ENCODE data around the gene WDR20. TPM values are rescaled to one million over a fixed set of nuclear protein-coding genes. Genes with fewer than 3 reads are reported as not detected.

The WDR20 gene
- total RNA-seq, 2 experiments from 2014 or later, result 13.3 to 31.0 TPM

DNA sequence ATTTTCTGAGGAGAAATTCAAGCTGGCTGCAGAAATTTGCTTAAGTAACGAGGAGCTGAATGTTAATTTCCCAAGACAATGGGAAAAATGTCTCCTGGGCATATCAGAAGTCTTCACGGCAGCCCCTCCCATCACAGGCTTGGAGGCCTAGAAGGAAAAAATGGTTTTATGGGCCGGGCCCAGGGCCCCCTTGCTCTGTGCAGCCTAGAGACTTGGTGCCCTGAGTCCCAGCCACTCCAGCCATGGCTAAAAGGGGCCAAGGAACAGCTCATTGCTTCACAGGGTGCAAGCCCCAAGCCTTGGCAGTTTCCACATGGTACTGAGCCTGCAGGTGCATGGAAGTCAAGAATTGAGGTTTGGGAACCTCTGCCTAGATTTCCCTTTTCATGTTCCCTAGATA lies 28.6 kb upstream of the WDR20 start:
- CTCF ChIA-PET (ENCODE audit: unreplicated experiment), result no interaction called here
- POLR2A ChIA-PET, result interaction anchor here (1.2 kb wide), 1 partner anchor 15 kb away, joined by 3 read pairs; no protein-coding TSS in a partner anchor

DNA sequence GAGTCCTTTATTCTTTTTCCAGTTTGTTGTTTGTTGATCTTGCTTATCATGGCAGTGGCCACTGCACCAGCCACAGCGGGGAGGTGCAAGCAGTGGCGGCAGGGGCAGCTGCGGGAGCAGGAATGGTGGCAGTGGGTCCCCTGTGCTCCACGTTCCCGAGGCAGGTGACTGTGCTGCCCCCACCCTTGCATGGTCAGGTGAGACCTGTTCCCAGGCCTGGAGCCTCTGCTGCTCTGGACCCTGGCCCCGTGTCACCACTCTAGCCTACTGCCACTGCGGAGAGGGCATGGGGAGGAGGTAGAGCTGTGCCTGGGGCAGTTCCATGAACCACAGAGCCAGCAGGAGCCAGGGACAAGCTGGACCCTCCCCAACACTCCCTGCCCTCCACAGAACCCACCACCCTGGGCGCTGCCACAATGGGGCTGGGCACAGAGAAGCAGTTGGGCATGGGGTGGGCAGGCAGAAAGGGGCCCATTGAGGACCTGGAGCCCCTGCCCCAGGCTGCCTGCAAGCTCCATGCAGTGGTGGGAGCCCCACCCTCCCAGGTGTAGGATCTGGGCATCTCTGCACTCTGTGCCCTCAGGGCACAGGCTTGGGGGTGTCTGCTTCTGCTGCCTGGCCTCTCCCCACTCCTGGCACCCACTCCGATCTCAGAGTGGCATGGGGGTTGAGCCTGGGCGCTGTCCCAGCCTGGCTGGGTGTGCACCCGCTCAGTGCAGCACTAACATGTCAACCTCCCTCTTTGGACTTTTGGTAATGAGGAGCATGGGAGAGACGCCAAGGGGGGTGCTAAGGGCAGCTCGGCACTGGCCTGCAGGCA lies 23.1 kb upstream of the WDR20 start:
- no TSS peak for BruUV-seq (replicated peaks)
- no peak for TF ChIP-seq EZH2phosphoT487 (IDR thresholded peaks at IDR 0.05; ENCODE audit: borderline replicate concordance, low read depth, low read length)
- TF ChIP-seq, protein P1, sequence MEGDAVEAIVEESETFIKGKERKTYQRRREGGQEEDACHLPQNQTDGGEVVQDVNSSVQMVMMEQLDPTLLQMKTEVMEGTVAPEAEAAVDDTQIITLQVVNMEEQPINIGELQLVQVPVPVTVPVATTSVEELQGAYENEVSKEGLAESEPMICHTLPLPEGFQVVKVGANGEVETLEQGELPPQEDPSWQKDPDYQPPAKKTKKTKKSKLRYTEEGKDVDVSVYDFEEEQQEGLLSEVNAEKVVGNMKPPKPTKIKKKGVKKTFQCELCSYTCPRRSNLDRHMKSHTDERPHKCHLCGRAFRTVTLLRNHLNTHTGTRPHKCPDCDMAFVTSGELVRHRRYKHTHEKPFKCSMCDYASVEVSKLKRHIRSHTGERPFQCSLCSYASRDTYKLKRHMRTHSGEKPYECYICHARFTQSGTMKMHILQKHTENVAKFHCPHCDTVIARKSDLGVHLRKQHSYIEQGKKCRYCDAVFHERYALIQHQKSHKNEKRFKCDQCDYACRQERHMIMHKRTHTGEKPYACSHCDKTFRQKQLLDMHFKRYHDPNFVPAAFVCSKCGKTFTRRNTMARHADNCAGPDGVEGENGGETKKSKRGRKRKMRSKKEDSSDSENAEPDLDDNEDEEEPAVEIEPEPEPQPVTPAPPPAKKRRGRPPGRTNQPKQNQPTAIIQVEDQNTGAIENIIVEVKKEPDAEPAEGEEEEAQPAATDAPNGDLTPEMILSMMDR (conservative IDR thresholded peaks at IDR 0.05; ENCODE audit: low read length), result no peak
- H3K4me1 ChIP-seq (ENCODE audit: insufficient read depth, low read length, poor library complexity, severe bottlenecking), result no peaks in the 10 kb centered on the region
- H3K4me2 ChIP-seq (ENCODE audit: low read length), result no peak overlapping the region
- POLR2A ChIA-PET, result no interaction called here
- intact Hi-C loops (cut with micrococcal nuclease; ENCODE audit: unreplicated experiment), result no loop called here
- DNase-seq (ENCODE audit: low spot score), result no peak
- no peak overlapping the region for H2AFZ ChIP-seq (ENCODE audit: low read length)
- H4K20me1 ChIP-seq (ENCODE audit: insufficient read depth, low read length), result no peaks in the 10 kb centered on the region
- peaks cover 21% of the 10 kb centered on the region for H3K9me3 ChIP-seq (ENCODE audit: low read length)
- no peaks in the 10 kb centered on the region for H3K79me2 ChIP-seq (ENCODE audit: insufficient read depth, low read depth, low read length)
- no peaks in the 10 kb centered on the region for H3K9me2 ChIP-seq (ENCODE audit: insufficient read depth, low read length)
- peaks cover 10% of the 10 kb centered on the region; the same call in 1 of the 2 replicates for H3K36me3 ChIP-seq (ENCODE audit: insufficient read depth, low read length)
- no peak overlapping the region for H3K4me3 ChIP-seq (ENCODE audit: low read depth, low read length, poor library complexity, severe bottlenecking)
- CTCF ChIA-PET (ENCODE audit: unreplicated experiment), result interaction anchor here (0.6 kb wide), 1 partner anchor 805 kb away, joined by 3 read pairs; no protein-coding TSS in a partner anchor
- H3K27ac ChIP-seq (ENCODE audit: low read depth, low read length, poor library complexity, severe bottlenecking), result no peak overlapping the region

More for the DNA sequence above, 28.6 kb upstream of the WDR20 start:
- H3K27ac ChIP-seq (ENCODE audit: low read depth, low read length, poor library complexity, severe bottlenecking), result no peak overlapping the region
- BruUV-seq (replicated peaks), result no TSS peak
- no peak for DNase-seq (ENCODE audit: low spot score)
- H3K9me2 ChIP-seq (ENCODE audit: insufficient read depth, low read length), result no peaks in the 10 kb centered on the region
- peaks cover 11% of the 10 kb centered on the region for H3K9me3 ChIP-seq (ENCODE audit: low read length)
- no peak overlapping the region for H3K4me3 ChIP-seq (ENCODE audit: low read depth, low read length, poor library complexity, severe bottlenecking)
- TF ChIP-seq EZH2phosphoT487 (IDR thresholded peaks at IDR 0.05; ENCODE audit: borderline replicate concordance, low read depth, low read length), result no peak
- no peaks in the 10 kb centered on the region for H3K36me3 ChIP-seq (ENCODE audit: insufficient read depth, low read length)
- intact Hi-C loops (cut with micrococcal nuclease; ENCODE audit: unreplicated experiment), result no loop called here
- no peak overlapping the region for H3K4me2 ChIP-seq (ENCODE audit: low read length)
- H3K4me1 ChIP-seq (ENCODE audit: insufficient read depth, low read length, poor library complexity, severe bottlenecking), result peaks cover 8% of the 10 kb centered on the region
- H2AFZ ChIP-seq (ENCODE audit: low read length), result no peak overlapping the region
- H3K79me2 ChIP-seq (ENCODE audit: insufficient read depth, low read depth, low read length), result no peaks in the 10 kb centered on the region
- no peaks in the 10 kb centered on the region for H4K20me1 ChIP-seq (ENCODE audit: insufficient read depth, low read length)

DNA sequence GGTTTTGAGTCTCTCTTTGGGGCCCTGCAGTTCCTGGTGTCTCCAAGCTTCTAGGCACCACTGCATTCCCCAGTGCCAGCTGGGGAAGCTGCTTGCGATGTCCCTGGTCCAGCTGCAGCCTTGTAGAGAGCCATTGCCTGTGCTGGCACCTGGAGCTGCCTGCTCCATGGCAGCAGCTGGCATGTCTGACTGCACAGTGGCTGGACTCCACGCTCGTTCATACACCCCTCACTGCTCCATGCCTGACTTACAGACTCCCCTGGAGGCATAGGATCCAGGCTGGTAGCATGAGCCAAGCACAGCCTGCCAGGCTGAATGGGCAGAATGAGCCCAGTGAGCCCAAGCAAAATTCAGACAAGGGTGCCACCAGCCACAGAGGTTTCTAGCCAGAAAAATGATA lies 21.8 kb upstream of the WDR20 start:
- ChIA-PET POLR2A (interaction anchor here (0.6 to 1.0 kb wide), 3 partner anchors 9 to 97 kb away, joined by 3 read pairs; no protein-coding TSS in a partner anchor), CTCF (ENCODE audit: unreplicated experiment) (no interaction called here)
- no peak overlapping the region for H3K4me2 ChIP-seq (ENCODE audit: low read length)
- H3K4me1 ChIP-seq (ENCODE audit: insufficient read depth, low read length, poor library complexity, severe bottlenecking), result no peaks in the 10 kb centered on the region
- H2AFZ ChIP-seq (ENCODE audit: low read length), result no peak overlapping the region
- H3K36me3 ChIP-seq (ENCODE audit: insufficient read depth, low read length), result peaks cover 10% of the 10 kb centered on the region; the same call in 1 of the 2 replicates
- no peak for DNase-seq (ENCODE audit: low spot score)
- peaks cover 18% of the 10 kb centered on the region for H3K9me3 ChIP-seq (ENCODE audit: low read length)
- no peak overlapping the region for H3K4me3 ChIP-seq (ENCODE audit: low read depth, low read length, poor library complexity, severe bottlenecking)
- BruUV-seq (replicated peaks), result no TSS peak
- H3K27ac ChIP-seq (ENCODE audit: low read depth, low read length, poor library complexity, severe bottlenecking), result no peak overlapping the region
- TF ChIP-seq, protein P1 (conservative IDR thresholded peaks at IDR 0.05; ENCODE audit: low read length), result no peak
- TF ChIP-seq EZH2phosphoT487 (IDR thresholded peaks at IDR 0.05; ENCODE audit: borderline replicate concordance, low read depth, low read length), result no peak
- intact Hi-C loops (cut with micrococcal nuclease; ENCODE audit: unreplicated experiment), result no loop called here
- no peaks in the 10 kb centered on the region for H3K79me2 ChIP-seq (ENCODE audit: insufficient read depth, low read depth, low read length)
- H3K9me2 ChIP-seq (ENCODE audit: insufficient read depth, low read length), result no peaks in the 10 kb centered on the region
- no peaks in the 10 kb centered on the region for H4K20me1 ChIP-seq (ENCODE audit: insufficient read depth, low read length)
